IPS DF 6.9 (cell line): ENCODE data around the gene EXD3.
"Not testable (repeated sequence)": the region's sequence is repeated elsewhere in the genome, so short reads cannot be mapped to it uniquely, and the experiment has no call there.

Experiments used
- DNase-seq: peaks from one replicate; pipeline ENCODE4 v3.0.0-alpha.2; 2013; ENCODE audit warnings: low read depth, low spot score
- H3K27ac ChIP-seq: one replicate; pipeline ENCODE4 v1.5.1; 2013; ENCODE audit warnings: low read length, control low read depth
- H3K27me3 ChIP-seq: 2 replicates; pipeline ENCODE4 v1.6.1; 2013; ENCODE audit warnings: mild to moderate bottlenecking, low read length; ENCODE audit not compliant: control insufficient read depth, insufficient read depth
- H3K36me3 ChIP-seq: 2 replicates; pipeline ENCODE4 v1.6.1; 2013; ENCODE audit warnings: low read length; ENCODE audit not compliant: control insufficient read depth, insufficient read depth
- H3K4me1 ChIP-seq: 2 replicates; pipeline ENCODE4 v1.6.1; 2013; ENCODE audit warnings: low read length; ENCODE audit not compliant: control insufficient read depth, insufficient read depth
- H3K4me3 ChIP-seq: 2 replicates; pipeline ENCODE4 v1.5.1; 2013; ENCODE audit warnings: mild to moderate bottlenecking, low read length
- H3K9me3 ChIP-seq: 2 replicates; pipeline ENCODE4 v1.6.1; 2013; ENCODE audit warnings: low read length, inconsistent platforms; ENCODE audit not compliant: control insufficient read depth, insufficient read depth
- WGBS: extraction: QIAGEN DNeasy Blood & Tissue Kit; methylation state at CpG from one replicate; pipeline ENCODE4 v1.1.7; 2013; ENCODE audit warnings: mixed read lengths, missing lambda C conversion rate; ENCODE audit not compliant: insufficient read length, insufficient coverage; 5-methylcytosine and 5-hydroxymethylcytosine counted together

EXD3 gene

GRCh38 chr9:137422604-137423513, at the start of gene EXD3, which contains the start of gene NOXA1:
Gene EXD3, minus strand, starts transcription at chr9:137423162. Its CDS starts 27,805 bp downstream, at chr9:137395357.
Gene NOXA1, plus strand, starts transcription at chr9:137423393. Its CDS starts 137 bp downstream, at chr9:137423530.
- DNase-seq, result peak; percentile 68
- Histone ChIP-seq H3K4me3 (peak within 1 kb of the TSS; percentile 87), H3K4me1 (no peaks in the 10 kb centered on the region), H3K27me3 (no peaks in the 10 kb centered on the region), H3K27ac (no peak within 1 kb of the TSS), H3K36me3 (no peaks in the 10 kb centered on the region), H3K9me3 (no peaks in the 10 kb centered on the region)
- WGBS, result no CpG with 5 or more reads among the region's 113 CpGs

GRCh38 chr9:137470785-137471184, 47.8 kb upstream of the EXD3 start:
- Histone ChIP-seq H3K9me3 (no peaks in the 10 kb centered on the region), H3K4me1 (no peaks in the 10 kb centered on the region), H3K27ac (no peak overlapping the region), H3K27me3 (no peaks in the 10 kb centered on the region), H3K4me3 (no peak overlapping the region), H3K36me3 (no peaks in the 10 kb centered on the region)
- DNase-seq, result no peak
- no CpG with 5 or more reads among the region's 7 CpGs for WGBS

- no peak for DNase-seq
- Histone ChIP-seq H3K36me3 (peaks cover 2% of the 10 kb centered on the region; the same call in 1 of the 2 replicates), H3K27me3 (no peaks in the 10 kb centered on the region), H3K4me1 (no peaks in the 10 kb centered on the region), H3K4me3 (no peak overlapping the region), H3K9me3 (no peaks in the 10 kb centered on the region), H3K27ac (no peak overlapping the region)
- no CpG with 5 or more reads among the region's 7 CpGs for WGBS
Observed at GRCh38 chr9:137467896-137468295, 44.9 kb upstream of the EXD3 start.

GRCh38 chr9:137467161-137467581, 44.2 kb upstream of the EXD3 start:
- no peaks in the 10 kb centered on the region for H3K4me1 ChIP-seq
- H3K36me3 ChIP-seq, result peaks cover 2% of the 10 kb centered on the region; the same call in 1 of the 2 replicates
- H3K27me3 ChIP-seq, result no peaks in the 10 kb centered on the region
- no peak for DNase-seq
- WGBS, result no CpG with 5 or more reads among the region's 16 CpGs
- no peaks in the 10 kb centered on the region for H3K9me3 ChIP-seq
- H3K27ac ChIP-seq, result no peak overlapping the region
- H3K4me3 ChIP-seq, result no peak overlapping the region

GRCh38 chr9:137466389-137467085, 43.6 kb upstream of the EXD3 start:
- not testable (repeated sequence) for H3K4me3 ChIP-seq, H3K9me3 ChIP-seq, H3K27ac ChIP-seq, DNase-seq, H3K4me1 ChIP-seq, H3K36me3 ChIP-seq, H3K27me3 ChIP-seq
- no CpG with 5 or more reads among the region's 35 CpGs for WGBS

GRCh38 chr9:137465720-137466388, 42.9 kb upstream of the EXD3 start:
- H3K27me3 ChIP-seq, result no peaks in the 10 kb centered on the region
- no peak for DNase-seq
- H3K9me3 ChIP-seq, result no peaks in the 10 kb centered on the region
- peaks cover 2% of the 10 kb centered on the region; the same call in 1 of the 2 replicates for H3K36me3 ChIP-seq
- whole genome bisulfite sequencing, result no CpG with 5 or more reads among the region's 23 CpGs
- no peak overlapping the region for H3K4me3 ChIP-seq
- H3K27ac ChIP-seq, result no peak overlapping the region
- H3K4me1 ChIP-seq, result no peaks in the 10 kb centered on the region

- Histone ChIP-seq H3K27me3 (no peaks in the 10 kb centered on the region), H3K4me3 (no peak overlapping the region), H3K9me3 (no peaks in the 10 kb centered on the region), H3K36me3 (peaks cover 2% of the 10 kb centered on the region; the same call in 1 of the 2 replicates), H3K4me1 (no peaks in the 10 kb centered on the region), H3K27ac (no peak overlapping the region)
- no CpG with 5 or more reads among the region's 23 CpGs for WGBS
- no peak for DNase-seq
Observed at GRCh38 chr9:137465000-137465719, 42.2 kb upstream of the EXD3 start.

GRCh38 chr9:137464291-137464999, 41.5 kb upstream of the EXD3 start:
- Histone ChIP-seq H3K36me3 (peaks cover 2% of the 10 kb centered on the region; the same call in 1 of the 2 replicates), H3K4me3 (no peak overlapping the region), H3K9me3 (no peaks in the 10 kb centered on the region), H3K27me3 (no peaks in the 10 kb centered on the region), H3K27ac (no peak overlapping the region), H3K4me1 (0 out of 2 replicates have a peak, but pooled peaks cover under 1% of the 10 kb centered on the region)
- no CpG with 5 or more reads among the region's 28 CpGs for WGBS
- no peak for DNase-seq

GRCh38 chr9:137463931-137464290, 40.9 kb upstream of the EXD3 start:
- no peaks in the 10 kb centered on the region for H3K9me3 ChIP-seq
- H3K4me1 ChIP-seq, result 0 out of 2 replicates have a peak, but pooled peaks cover 2% of the 10 kb centered on the region
- no peak for DNase-seq
- no peaks in the 10 kb centered on the region for H3K27me3 ChIP-seq
- H3K36me3 ChIP-seq, result peaks cover 2% of the 10 kb centered on the region; the same call in 1 of the 2 replicates
- no peak overlapping the region for H3K27ac ChIP-seq
- no peak overlapping the region for H3K4me3 ChIP-seq
- no CpG with 5 or more reads among the region's 18 CpGs for WGBS
